ENCODE results near the gene FIBCD1. TPM values are rescaled to one million over a fixed set of nuclear protein-coding genes. Genes with fewer than 3 reads are reported as not detected.

Gene FIBCD1
- total and polyA plus RNA-seq, 12 donors: 0.11 to 55.7 (median 18.3) TPM

DNA sequence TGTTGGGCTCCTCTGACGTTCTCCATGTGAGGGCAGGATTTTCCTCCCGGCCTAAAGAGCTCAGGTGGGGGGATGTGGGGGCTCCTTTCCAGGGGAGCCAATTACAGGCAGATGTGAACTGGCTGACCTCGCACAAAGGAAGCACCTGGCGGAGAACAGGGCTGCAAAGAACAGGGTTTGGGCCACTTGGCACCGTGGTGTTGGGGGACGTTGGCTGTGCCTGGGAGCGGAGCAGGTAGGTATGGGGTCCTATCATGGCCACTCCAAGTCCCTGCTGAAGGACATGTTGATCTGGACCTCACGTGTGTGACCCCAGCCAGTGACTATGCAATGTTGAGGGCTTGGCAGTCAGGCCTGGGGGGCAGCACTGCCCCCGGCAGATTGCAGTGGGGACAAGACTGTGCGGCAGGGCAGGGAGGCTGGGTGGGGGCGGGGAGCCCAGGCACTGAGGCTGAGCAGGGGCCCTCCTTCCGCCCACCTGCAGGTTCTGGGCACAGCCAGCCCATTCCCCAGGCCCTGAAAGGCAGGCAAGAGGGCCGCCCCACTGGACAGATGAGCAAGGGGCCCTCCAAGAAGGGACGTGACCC lies 19.4 kb downstream of the FIBCD1 start:
- no peak for TF ChIP-seq POLR2A (IDR thresholded peaks at IDR 0.05)
- TF ChIP-seq, protein P1, sequence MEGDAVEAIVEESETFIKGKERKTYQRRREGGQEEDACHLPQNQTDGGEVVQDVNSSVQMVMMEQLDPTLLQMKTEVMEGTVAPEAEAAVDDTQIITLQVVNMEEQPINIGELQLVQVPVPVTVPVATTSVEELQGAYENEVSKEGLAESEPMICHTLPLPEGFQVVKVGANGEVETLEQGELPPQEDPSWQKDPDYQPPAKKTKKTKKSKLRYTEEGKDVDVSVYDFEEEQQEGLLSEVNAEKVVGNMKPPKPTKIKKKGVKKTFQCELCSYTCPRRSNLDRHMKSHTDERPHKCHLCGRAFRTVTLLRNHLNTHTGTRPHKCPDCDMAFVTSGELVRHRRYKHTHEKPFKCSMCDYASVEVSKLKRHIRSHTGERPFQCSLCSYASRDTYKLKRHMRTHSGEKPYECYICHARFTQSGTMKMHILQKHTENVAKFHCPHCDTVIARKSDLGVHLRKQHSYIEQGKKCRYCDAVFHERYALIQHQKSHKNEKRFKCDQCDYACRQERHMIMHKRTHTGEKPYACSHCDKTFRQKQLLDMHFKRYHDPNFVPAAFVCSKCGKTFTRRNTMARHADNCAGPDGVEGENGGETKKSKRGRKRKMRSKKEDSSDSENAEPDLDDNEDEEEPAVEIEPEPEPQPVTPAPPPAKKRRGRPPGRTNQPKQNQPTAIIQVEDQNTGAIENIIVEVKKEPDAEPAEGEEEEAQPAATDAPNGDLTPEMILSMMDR (IDR thresholded peaks at IDR 0.05): no peak
- Histone ChIP-seq H3K36me3 (replicated peaks in 1 of 2) (no peaks in the 10 kb centered on the region), H3K4me1 (replicated peaks in 1 of 2) (no peaks in the 10 kb centered on the region), H3K27me3 (no peaks in the 10 kb centered on the region), H3K4me3 (no peak overlapping the region), H3K9me3 (replicated peaks in 1 of 3) (no peaks in the 10 kb centered on the region), H3K27ac (no peak overlapping the region)
- intact Hi-C loops (cut with DNase I): no loop called here
- WGBS, 4 donors: 61 to 88% (median 77%) methylated on average over 2 to 14 of the region's 14 CpGs
- no peak for DNase-seq

DNA sequence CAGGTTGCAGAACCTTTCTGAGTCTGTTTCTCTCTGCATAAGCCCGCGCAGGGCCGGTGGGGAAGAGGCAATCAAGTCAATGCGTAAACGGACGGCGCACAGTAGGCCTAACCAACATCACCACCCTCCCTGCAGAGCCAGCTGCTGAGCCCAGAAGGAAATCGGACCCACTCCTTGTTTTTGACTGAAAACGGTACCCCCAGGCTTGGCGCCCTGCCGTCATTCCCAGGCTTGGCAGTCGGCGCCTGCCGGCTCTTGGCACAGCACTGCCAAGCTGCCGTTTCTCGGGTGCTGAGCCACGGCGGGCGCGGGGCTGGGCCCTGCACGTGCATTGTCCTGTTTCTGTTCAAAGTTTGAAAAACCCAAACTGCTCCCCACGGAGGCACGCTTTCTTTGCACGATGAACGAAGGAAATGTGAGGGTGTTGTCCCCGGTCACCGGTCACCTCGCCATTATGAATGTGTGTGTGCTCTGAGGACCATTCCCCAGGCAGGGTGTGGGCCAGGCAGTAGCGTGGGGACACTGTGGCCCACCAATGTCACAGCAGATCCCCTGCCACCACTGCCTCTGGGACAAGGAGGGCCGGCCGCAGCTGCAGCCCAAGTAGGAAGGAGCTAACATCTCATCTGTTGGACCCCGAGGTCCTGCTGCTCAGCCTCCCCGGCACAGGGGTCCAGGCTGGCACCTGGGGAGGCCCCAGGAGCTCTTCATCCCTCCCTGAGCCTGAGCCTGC lies 20.1 kb downstream of the FIBCD1 start:
- intact Hi-C loops (cut with DNase I): no loop called here
- Histone ChIP-seq H3K36me3 (replicated peaks in 1 of 2) (no peaks in the 10 kb centered on the region), H3K27me3 (no peaks in the 10 kb centered on the region), H3K27ac (no peak overlapping the region), H3K9me3 (replicated peaks in 1 of 3) (no peaks in the 10 kb centered on the region), H3K4me3 (no peak overlapping the region), H3K4me1 (replicated peaks in 1 of 2) (no peaks in the 10 kb centered on the region)
- WGBS, 4 donors: 83 to 90% (median 86%) methylated on average over 12 to 33 of the region's 33 CpGs
- TF ChIP-seq, protein P1 (IDR thresholded peaks at IDR 0.05): no peak
- no peak for DNase-seq

DNA sequence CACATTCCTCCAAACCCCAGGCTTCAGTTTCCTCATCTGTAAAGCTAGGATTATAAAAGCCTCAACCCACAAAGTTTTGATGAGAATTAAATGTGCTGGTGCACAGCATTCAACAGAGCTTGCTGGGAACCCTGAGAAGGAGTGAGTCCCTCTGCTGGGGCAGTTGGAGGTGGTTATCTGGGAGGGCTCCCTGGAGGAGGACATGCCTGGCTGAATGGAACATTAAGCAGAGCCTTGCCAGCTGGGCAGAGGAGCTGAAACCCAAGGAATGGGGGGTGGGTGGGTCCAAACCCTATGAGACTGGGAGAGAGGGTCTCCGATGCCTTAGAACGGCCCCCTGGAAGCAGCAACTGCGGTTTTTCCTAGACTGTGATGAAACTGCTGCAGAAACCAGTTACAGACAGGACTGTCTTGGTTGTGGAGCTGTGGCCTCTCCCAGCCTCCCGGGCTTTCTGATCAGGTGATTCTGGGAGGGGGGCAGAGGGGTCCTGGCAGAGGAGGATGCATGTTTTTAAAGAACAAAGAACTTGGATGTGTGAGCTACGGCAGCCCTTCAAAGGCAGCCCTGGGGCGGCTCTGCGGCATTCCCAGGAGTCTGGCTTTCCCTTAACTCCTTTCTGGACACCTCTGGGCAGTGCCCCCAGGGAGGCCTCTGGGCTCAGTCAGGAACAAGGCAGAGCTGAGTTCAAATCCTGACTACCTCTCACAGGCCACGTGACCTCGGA lies 20.8 kb downstream of the FIBCD1 start:
- WGBS, 4 donors: 74 to 88% (median 78%) methylated on average over 7 to 9 of the region's 9 CpGs
- Histone ChIP-seq H3K4me3 (no peak overlapping the region), H3K27ac (no peak overlapping the region), H3K27me3 (no peaks in the 10 kb centered on the region), H3K36me3 (replicated peaks in 1 of 2) (no peaks in the 10 kb centered on the region), H3K9me3 (replicated peaks in 1 of 3) (no peaks in the 10 kb centered on the region), H3K4me1 (replicated peaks in 1 of 2) (no peaks in the 10 kb centered on the region)
- no peak for DNase-seq
- intact Hi-C loops (cut with DNase I): no loop called here
- no peak for TF ChIP-seq POLR2A (IDR thresholded peaks at IDR 0.05)
- TF ChIP-seq, protein P1 (IDR thresholded peaks at IDR 0.05): no peak

DNA sequence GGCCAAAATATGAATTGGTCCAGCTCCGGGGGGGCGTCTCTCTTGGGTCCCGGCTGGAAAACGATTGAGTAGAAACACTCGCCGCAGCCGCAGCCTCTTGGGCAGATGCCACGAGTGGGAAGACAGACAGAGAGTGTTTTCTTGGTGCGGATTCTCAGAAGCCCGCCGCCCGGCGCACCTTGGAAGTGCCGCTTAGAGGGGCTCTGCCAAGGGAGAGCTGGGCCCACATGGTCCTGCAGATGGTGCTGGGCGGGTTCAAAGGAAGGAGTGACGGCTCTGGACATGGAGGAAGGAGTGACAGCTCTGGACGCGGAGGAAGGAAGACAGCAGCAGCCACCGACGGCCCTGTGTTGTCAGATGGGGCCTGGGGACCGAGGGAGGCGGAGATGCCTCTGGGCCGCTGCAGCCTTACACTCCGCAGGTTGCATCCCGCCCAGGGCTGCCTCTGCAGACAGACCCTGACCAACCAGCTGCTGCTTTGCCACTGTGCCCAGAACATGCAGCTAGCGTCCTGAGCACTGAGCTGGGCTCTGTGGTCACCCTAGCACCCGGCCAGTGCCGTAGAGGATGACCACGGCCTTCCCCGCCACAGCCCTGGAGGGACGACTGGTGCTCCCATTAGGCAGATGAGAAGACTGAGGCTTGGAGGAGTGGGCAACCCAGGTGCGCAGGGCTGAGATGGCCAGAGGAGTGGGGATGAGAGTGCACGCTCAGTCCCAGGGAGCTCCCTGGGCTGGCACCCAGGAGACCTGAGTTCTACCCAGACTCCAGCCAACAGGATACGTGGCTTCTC lies 21.7 kb downstream of the FIBCD1 start:
- DNase-seq: no peak
- H3K4me1 ChIP-seq (replicated peaks in 1 of 2): no peaks in the 10 kb centered on the region
- intact Hi-C loops (cut with DNase I): no loop called here
- no peaks in the 10 kb centered on the region for H3K27me3 ChIP-seq
- 84 to 88% (median 87%) methylated on average over 24 to 34 of the region's 34 CpGs for WGBS, 4 donors
- H3K36me3 ChIP-seq (replicated peaks in 1 of 2): no peaks in the 10 kb centered on the region
- TF ChIP-seq POLR2A (IDR thresholded peaks at IDR 0.05): no peak
- TF ChIP-seq, protein P1 (IDR thresholded peaks at IDR 0.05): no peak
- H3K27ac ChIP-seq: no peak overlapping the region
- H3K9me3 ChIP-seq (replicated peaks in 1 of 3): no peaks in the 10 kb centered on the region
- no peak overlapping the region for H3K4me3 ChIP-seq
